ENCODE results near the gene RERE.

DNA sequence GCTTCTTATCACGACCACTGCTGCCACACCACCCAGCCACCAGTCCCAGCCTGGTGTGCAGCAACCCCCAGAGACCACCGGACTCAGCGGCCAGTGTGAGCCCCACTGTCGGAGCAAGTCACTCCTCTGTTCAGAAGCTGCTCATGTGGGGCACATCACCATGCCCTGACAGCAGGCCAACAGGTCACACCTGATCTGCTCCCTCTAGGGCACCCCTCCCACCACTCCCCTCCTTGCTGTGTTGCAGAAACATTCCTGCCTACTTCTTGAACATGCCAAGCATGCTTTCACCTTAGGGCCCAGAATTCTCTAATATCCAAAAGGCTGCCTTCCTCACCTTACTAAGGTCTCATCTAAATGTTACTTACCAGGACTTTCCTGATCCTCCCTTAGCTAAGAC, 353.1 kb downstream of the RERE start:
- TF ChIP-seq EZH2phosphoT487 (IDR thresholded peaks at IDR 0.05; ENCODE audit: low read depth, severe bottlenecking, unreplicated experiment) (no peak), EZH2 (IDR thresholded peaks at IDR 0.05; ENCODE audit: borderline replicate concordance) (no peak)
- TF ChIP-seq, protein P1, sequence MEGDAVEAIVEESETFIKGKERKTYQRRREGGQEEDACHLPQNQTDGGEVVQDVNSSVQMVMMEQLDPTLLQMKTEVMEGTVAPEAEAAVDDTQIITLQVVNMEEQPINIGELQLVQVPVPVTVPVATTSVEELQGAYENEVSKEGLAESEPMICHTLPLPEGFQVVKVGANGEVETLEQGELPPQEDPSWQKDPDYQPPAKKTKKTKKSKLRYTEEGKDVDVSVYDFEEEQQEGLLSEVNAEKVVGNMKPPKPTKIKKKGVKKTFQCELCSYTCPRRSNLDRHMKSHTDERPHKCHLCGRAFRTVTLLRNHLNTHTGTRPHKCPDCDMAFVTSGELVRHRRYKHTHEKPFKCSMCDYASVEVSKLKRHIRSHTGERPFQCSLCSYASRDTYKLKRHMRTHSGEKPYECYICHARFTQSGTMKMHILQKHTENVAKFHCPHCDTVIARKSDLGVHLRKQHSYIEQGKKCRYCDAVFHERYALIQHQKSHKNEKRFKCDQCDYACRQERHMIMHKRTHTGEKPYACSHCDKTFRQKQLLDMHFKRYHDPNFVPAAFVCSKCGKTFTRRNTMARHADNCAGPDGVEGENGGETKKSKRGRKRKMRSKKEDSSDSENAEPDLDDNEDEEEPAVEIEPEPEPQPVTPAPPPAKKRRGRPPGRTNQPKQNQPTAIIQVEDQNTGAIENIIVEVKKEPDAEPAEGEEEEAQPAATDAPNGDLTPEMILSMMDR (IDR thresholded peaks at IDR 0.05; ENCODE audit: poor library complexity): no peak

Data from hepatocyte (in vitro differentiated cells).